GM06990 (cell line): ENCODE results near the gene ST3GAL2.

Experiments
- DNase-seq: peaks from one replicate; pipeline ENCODE4 v3.0.0-alpha.2; 2011; ENCODE audit not compliant: insufficient read length; ENCODE audit errors: extremely low read depth
- H3K27me3 ChIP-seq: replicated peaks from 2 replicates; pipeline ENCODE4 v1.6.0; 2011; ENCODE audit warnings: low read length; ENCODE audit not compliant: control insufficient read depth, insufficient read depth
- H3K36me3 ChIP-seq: 2 replicates; pipeline ENCODE4 v1.5.1; 2011; ENCODE audit warnings: low read length; ENCODE audit not compliant: control insufficient read depth, insufficient read depth
- H3K4me3 ChIP-seq: replicated peaks from 2 replicates; pipeline ENCODE4 v1.5.1; 2011; ENCODE audit warnings: low read depth, mild to moderate bottlenecking, control low read depth, low read length
- CTCF ChIP-seq: IDR thresholded peaks from 2 replicates; pipeline ENCODE4 v1.5.1; 2011; ENCODE audit warnings: low read length, control low read depth, mild to moderate bottlenecking, inconsistent platforms; ENCODE audit not compliant: insufficient read depth, poor library complexity, severe bottlenecking

The ST3GAL2 gene

DNA sequence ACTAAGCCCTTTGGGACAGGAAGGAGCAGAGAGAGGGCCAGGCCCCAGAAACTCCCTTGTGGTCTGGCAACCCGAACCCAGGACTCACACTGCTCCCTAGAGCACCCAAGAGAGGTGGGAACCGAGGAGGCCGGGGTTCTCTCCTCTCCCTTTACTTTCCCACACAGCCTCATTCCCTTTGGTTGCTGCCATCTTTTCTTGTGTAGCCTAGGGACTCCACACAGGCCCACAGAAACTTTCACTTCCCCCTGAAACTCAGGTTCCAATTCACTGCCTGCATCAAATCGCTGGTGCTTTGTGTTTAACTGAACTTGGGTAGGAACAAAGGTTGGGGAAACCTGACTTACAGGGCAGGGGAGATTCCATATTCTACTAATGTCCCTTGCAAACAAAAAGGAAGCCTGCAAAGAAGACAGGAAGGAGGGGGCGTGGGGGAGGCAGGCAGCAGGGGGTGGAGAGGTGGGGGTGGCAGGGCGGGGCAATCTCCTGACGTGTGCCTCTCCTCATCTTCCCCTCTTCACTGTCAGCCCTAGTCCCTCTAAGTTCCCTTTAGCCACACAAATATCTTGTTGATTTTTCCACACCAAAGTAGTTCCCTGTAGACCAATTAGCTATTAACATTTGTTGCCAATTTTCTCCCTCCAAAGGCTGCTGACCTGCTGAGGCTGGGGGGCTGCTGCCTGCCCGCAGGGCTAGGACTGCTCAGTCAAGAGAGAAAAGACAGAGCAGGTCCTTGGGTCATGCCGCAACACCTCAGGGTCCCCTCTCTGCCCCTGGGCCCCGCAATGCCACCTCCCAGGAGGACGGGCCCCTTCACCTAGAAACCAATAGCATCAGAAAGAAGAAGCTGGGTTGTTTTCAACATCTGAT lies 8.0 kb downstream of the ST3GAL2 start:
- Histone ChIP-seq H3K36me3 (peaks cover 2% of the 10 kb centered on the region), H3K27me3 (no peaks in the 10 kb centered on the region), H3K4me3 (peak overlapping the region; percentile 34)
- TF ChIP-seq CTCF, result no peak
- peak; percentile 84 for DNase-seq

DNA sequence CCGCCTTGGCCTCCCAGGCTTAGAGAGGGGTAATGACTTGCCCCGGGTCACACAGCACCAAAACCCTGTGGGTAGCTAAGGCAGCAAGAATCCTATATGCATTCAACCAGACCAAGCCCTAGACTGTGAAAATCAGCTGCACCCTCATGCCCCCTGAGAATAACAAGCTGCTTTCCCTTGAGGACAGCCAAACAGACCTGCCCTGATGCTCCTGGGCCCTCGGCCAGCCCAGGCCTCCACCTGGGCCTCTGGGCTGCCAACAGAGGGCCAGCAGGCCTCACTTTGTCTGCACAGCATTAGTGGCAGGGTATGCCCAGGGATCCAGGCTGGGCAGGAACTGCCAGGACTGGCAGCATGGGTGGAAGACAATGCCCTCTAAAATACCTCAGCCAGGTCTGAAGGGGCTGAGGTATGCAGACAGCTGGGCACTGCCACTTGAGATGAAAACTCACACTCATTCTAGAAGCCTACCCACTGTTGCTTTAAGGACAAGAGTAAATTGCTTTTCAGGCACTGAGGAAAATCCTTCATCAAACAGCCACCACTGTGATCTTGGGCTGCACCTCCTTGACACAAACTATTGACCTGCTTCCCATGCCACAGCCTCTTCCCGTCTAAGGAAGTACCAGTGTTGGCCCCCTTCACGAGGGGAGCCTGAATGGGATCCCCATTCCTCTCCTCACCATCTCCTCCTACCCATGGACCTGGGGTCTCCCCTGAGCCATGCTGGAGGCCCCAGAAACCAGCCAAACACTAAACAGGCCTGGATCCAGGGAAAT lies 8.8 kb downstream of the ST3GAL2 start:
- Histone ChIP-seq H3K36me3 (peaks cover 4% of the 10 kb centered on the region), H3K27me3 (no peaks in the 10 kb centered on the region), H3K4me3 (no peak overlapping the region)
- peak; percentile 77 for DNase-seq
- peak; percentile 10 for TF ChIP-seq CTCF

DNA sequence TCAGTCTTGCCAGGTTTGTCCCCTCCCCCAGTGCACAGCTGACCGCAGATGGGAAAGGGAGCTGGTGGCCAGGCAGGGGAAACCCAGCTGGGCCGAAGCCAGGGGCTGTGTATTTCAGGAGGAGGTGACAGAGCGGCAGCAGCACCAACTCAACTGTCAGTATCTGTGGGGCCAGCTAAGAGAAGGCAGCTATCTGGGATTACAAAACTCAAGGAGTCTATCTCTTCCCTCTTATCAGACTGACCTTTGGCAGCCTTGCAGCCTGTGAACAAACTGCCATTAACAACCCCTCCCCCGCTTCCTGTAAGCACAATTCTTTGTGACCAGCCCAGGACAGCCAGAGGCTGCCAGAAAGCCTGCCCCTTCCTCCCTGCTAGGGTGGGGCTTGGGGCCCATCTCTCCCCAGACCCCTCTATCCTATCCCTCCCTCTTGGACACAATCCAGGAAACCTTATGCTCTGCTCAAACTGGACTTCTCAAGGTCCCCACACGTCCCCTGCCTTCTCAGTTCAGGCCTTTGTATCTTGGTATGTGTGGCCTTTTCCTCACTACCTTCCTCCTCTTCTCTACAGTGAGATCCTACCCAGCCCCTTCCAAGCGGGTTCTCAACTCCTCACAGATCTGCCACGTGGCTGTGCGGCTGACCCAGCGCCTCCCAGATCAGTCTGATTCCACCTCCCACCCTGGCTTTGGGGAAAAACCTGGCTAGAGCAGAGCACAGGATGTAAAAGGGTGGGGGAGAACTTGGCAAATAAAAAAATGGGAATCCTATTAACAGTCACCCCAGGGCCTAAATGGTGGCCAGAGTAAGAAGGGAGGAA lies 10.5 kb downstream of the ST3GAL2 start:
- TF ChIP-seq CTCF, result no peak
- peak overlapping the region; percentile 10 for H3K4me3 ChIP-seq

DNA sequence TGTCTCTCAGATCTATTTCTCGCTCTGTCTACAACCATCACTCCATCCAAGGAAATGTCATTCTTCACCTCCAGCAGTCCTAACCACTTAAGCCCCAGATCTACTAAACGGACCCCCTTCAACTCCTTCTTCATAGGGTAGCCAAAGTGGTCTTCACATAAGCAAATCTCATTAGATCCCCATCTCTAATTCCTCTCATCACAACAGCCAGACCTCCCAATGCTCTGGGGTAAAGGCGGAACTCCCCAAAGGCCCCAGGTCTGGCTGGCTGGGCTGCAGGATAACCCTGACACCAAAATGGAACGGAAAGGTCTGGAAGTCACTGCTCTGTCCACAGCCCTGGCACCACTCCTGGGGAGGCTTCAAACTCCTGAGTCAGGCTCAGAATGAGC lies 11.1 kb downstream of the ST3GAL2 start:
- Histone ChIP-seq H3K4me3 (no peak overlapping the region), H3K36me3 (peaks cover 8% of the 10 kb centered on the region), H3K27me3 (no peaks in the 10 kb centered on the region)
- TF ChIP-seq CTCF, result no peak
- no peak for DNase-seq

More for the DNA sequence above, 10.5 kb downstream of the ST3GAL2 start:
- Histone ChIP-seq H3K27me3 (no peaks in the 10 kb centered on the region), H3K36me3 (peaks cover 8% of the 10 kb centered on the region)
- peak; percentile 81 for DNase-seq

- Histone ChIP-seq H3K4me3 (no peak overlapping the region), H3K36me3 (peaks cover 18% of the 10 kb centered on the region)
Measured at GRCh38 chr16:70422543-70422942, 16.4 kb downstream of the ST3GAL2 start.

More at GRCh38 chr16:70422543-70422942, 16.4 kb downstream of the ST3GAL2 start:
- H3K27me3 ChIP-seq, result no peaks in the 10 kb centered on the region
- no peak for TF ChIP-seq CTCF
- DNase-seq, result no peak
